HEK293T (cell line): ENCODE measurements around the gene LCE2D.
"Not testable (repeated sequence)": the region's sequence is repeated elsewhere in the genome, so short reads cannot be mapped to it uniquely, and the experiment has no call there.

Experiments used
- CTCF ChIA-PET: fragments of 350-600 bp; formaldehyde crosslinking; extraction: SDS; loops from one replicate; lab custom pipeline; 2021; ENCODE audit warnings: antibody characterized with exemption, inconsistent platforms; lab: Yijun Ruan, JAX
- POLR2A ChIA-PET: fragments of 350-600 bp; formaldehyde crosslinking; extraction: SDS; loops from one replicate; lab custom pipeline; 2020; ENCODE audit warnings: antibody characterized with exemption, inconsistent platforms; lab: Yijun Ruan, JAX
- DNase-seq: peaks from one replicate; pipeline ENCODE4 v3.0.0; 2012; ENCODE audit warnings: mixed read lengths; ENCODE audit errors: extremely low spot score
- ARNT ChIP-seq: fragments of 450-650 bp; IDR thresholded peaks from 2 replicates; pipeline ENCODE4 v1.6.1; 2017; ENCODE audit warnings: mild to moderate bottlenecking
- BHLHE40 ChIP-seq: fragments of 450-650 bp; IDR thresholded peaks from 2 replicates; pipeline ENCODE4 v1.6.1; 2016; ENCODE audit warnings: mild to moderate bottlenecking, moderate library complexity, borderline replicate concordance
- CTBP1 ChIP-seq: fragments of 450-650 bp; IDR thresholded peaks from 2 replicates; pipeline ENCODE4 v1.6.1; 2016; ENCODE audit warnings: borderline replicate concordance
- ELF4 ChIP-seq: fragments of 450-650 bp; IDR thresholded peaks from 2 replicates; pipeline ENCODE4 v1.6.1; 2017; ENCODE audit warnings: antibody characterized with exemption
- FOXA1 ChIP-seq: fragments of 450-650 bp; IDR thresholded peaks from 2 replicates; pipeline ENCODE4 v1.6.1; 2016; ENCODE audit warnings: mild to moderate bottlenecking
- FOXK2 ChIP-seq: fragments of 450-650 bp; IDR thresholded peaks from 2 replicates; pipeline ENCODE4 v1.6.1; 2016; ENCODE audit warnings: mild to moderate bottlenecking
- FOXM1 ChIP-seq: fragments of 450-650 bp; IDR thresholded peaks from 2 replicates; pipeline ENCODE4 v1.6.1; 2017; ENCODE audit warnings: mild to moderate bottlenecking, borderline replicate concordance
- HDGF ChIP-seq: fragments of 450-650 bp; IDR thresholded peaks from 2 replicates; pipeline ENCODE4 v1.6.1; 2017; ENCODE audit warnings: antibody characterized with exemption, borderline replicate concordance
- L3MBTL2 ChIP-seq: fragments of 450-650 bp; conservative IDR thresholded peaks from 2 replicates; pipeline ENCODE4 v1.6.1; 2016; ENCODE audit warnings: mild to moderate bottlenecking
- LEF1 ChIP-seq: fragments of 450-650 bp; IDR thresholded peaks from 2 replicates; pipeline ENCODE4 v1.6.1; 2017; ENCODE audit warnings: mild to moderate bottlenecking, borderline replicate concordance
- NFRKB ChIP-seq: fragments of 450-650 bp; IDR thresholded peaks from 2 replicates; pipeline ENCODE4 v1.6.1; 2016; ENCODE audit warnings: mild to moderate bottlenecking, moderate library complexity
- PKNOX1 ChIP-seq: fragments of 450-650 bp; IDR thresholded peaks from 2 replicates; pipeline ENCODE4 v1.6.1; 2016
- SP1 ChIP-seq: fragments of 450-650 bp; IDR thresholded peaks from 2 replicates; pipeline ENCODE4 v1.6.1; 2017
- SUZ12 ChIP-seq: fragments of 450-650 bp; IDR thresholded peaks from 2 replicates; pipeline ENCODE4 v1.6.1; 2016; ENCODE audit warnings: mild to moderate bottlenecking
- TARDBP ChIP-seq: fragments of 450-650 bp; IDR thresholded peaks from 2 replicates; pipeline ENCODE4 v1.6.1; 2016
- ZNF384 ChIP-seq: fragments of 450-650 bp; IDR thresholded peaks from 2 replicates; pipeline ENCODE4 v1.6.1; 2016

Gene LCE2D

GRCh38 chr1:152683846-152684245, 20.7 kb downstream of the LCE2D start:
- TF ChIP-seq HDGF (no peak), ARNT (no peak), FOXA1 (no peak), FOXM1 (no peak), SP1 (no peak), ZNF384 (no peak), CTBP1 (no peak), ELF4 (no peak)
- no peak for DNase-seq
- ChIA-PET POLR2A (no interaction called here), CTCF (no interaction called here)

DNA sequence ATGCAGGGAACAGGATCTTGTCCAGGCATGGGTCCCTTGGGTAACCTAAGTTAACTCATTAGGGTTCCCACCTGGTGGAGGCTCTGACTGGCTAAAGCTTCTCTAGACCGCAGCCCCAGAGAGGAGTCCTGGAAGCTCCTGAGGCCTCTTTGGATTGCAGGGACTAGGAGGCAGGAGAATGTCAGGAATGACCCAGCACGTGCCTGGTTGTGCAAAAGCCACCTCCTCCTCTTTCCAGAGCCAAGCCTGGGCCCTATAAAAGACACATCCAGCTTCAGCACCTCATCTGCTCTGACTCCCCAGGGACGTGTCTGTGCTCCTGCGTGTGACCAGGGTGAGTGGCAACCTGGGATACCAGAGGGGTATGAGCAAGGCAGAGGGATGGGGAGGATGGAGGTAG, 22.6 kb downstream of the LCE2D start, which contains the start of gene LCE2B:
LCE2B (plus strand) TSS at position 301 of the 400 bp plus-strand sequence. CDS start 721 bp downstream, outside the sequence.
- DNase-seq, CTCF ChIA-PET, POLR2A ChIA-PET: not testable (repeated sequence)

- DNase-seq: no peak
These were observed 34.8 kb downstream of the LCE2D start, which contains the start of gene LCE2A for GRCh38 chr1:152697701-152698600. LCE2A (plus strand) TSS chr1:152698345; CDS start chr1:152698902, 557 bp downstream.

GRCh38 chr1:152699746-152700145, 36.6 kb downstream of the LCE2D start:
- DNase-seq: no peak
- CTCF ChIA-PET: no interaction called here
- no peak for TF ChIP-seq ARNT
- TF ChIP-seq HDGF: no peak
- TF ChIP-seq BHLHE40: no peak
- TF ChIP-seq L3MBTL2: no peak
- TF ChIP-seq FOXM1: no peak
- no peak for TF ChIP-seq TARDBP
- TF ChIP-seq FOXA1: no peak
- TF ChIP-seq CTBP1: no peak
- TF ChIP-seq ZNF384: no peak
- no peak for TF ChIP-seq FOXK2
- POLR2A ChIA-PET: no interaction called here

More at GRCh38 chr1:152697701-152698600, 34.8 kb downstream of the LCE2D start, which contains the start of gene LCE2A:
- CTCF ChIA-PET: interaction anchor here (0.7 kb wide), 1 partner anchor 376 kb away, joined by 3 read pairs; no protein-coding TSS in a partner anchor
- POLR2A ChIA-PET: no interaction called here
- TF ChIP-seq ZNF384 (no peak), FOXK2 (no peak), PKNOX1 (no peak), HDGF (no peak), TARDBP (no peak), SUZ12 (no peak), NFRKB (no peak), L3MBTL2 (no peak), ELF4 (no peak), FOXA1 (no peak), ARNT (no peak), SP1 (no peak), BHLHE40 (no peak), CTBP1 (no peak), LEF1 (no peak), FOXM1 (no peak)

GRCh38 chr1:152707860-152708259, 44.7 kb downstream of the LCE2D start, which contains the start of gene LCE4A:
LCE4A (plus strand) TSS chr1:152708160; CDS start chr1:152709076, 916 bp downstream.
- DNase-seq: no peak
- TF ChIP-seq CTBP1 (no peak), TARDBP (no peak), FOXK2 (no peak), ELF4 (no peak), ZNF384 (no peak), BHLHE40 (no peak), SP1 (no peak), PKNOX1 (no peak), LEF1 (no peak), ARNT (no peak), FOXA1 (no peak), FOXM1 (no peak), HDGF (no peak), L3MBTL2 (no peak), SUZ12 (no peak), NFRKB (no peak)
- POLR2A ChIA-PET: no interaction called here
- CTCF ChIA-PET: no interaction called here
